RWPE1 (cell line): ENCODE measurements around the gene ADAMTS17.

Experiments used
- CTCF ChIA-PET: fragments of 350-600 bp; sonication (Branson Sonifier 250); formaldehyde crosslinking; extraction: SDS; loops from one replicate; lab custom pipeline; 2021; lab: Yijun Ruan, JAX
- POLR2A ChIA-PET: fragments of 400-600 bp; formaldehyde crosslinking; extraction: SDS; loops from one replicate; lab custom pipeline; 2020; ENCODE audit warnings: antibody characterized with exemption; ENCODE audit not compliant: low non-redundant PET; lab: Yijun Ruan, JAX
- DNase-seq: peaks from one replicate; pipeline ENCODE4 v3.0.0; 2012; ENCODE audit warnings: low spot score
- H3K27ac ChIP-seq: fragments of 450-650 bp; 2 replicates; pipeline ENCODE4 v1.5.1; 2017
- CTCF ChIP-seq: fragments of 450-650 bp; conservative IDR thresholded peaks from 2 replicates; pipeline ENCODE4 v1.5.1; 2017; ENCODE audit warnings: low read depth, mild to moderate bottlenecking

The ADAMTS17 gene

GRCh38 chr15:100114100-100114499 is 227.7 kb downstream of the ADAMTS17 start:
- POLR2A ChIA-PET: no interaction called here

GRCh38 chr15:100113351-100114080 is 228.3 kb downstream of the ADAMTS17 start:
- ChIA-PET CTCF (interaction anchor here (0.6 to 1.7 kb wide), 3 partner anchors 9 to 225 kb away, joined by 3 to 5 read pairs (median 3); no protein-coding TSS in a partner anchor), POLR2A (no interaction called here)
- no peak for DNase-seq
- H3K27ac ChIP-seq: no peak overlapping the region
- TF ChIP-seq CTCF: no peak

More at GRCh38 chr15:100114100-100114499, 227.7 kb downstream of the ADAMTS17 start:
- CTCF ChIA-PET: interaction anchor here (1.7 kb wide), 1 partner anchor 225 kb away, joined by 5 read pairs; no protein-coding TSS in a partner anchor
- no peak for TF ChIP-seq CTCF
- no peak for DNase-seq
- H3K27ac ChIP-seq: no peak overlapping the region

- POLR2A ChIA-PET: no interaction called here
- CTCF ChIA-PET: interaction anchor here (0.6 to 1.7 kb wide), 3 partner anchors 9 to 226 kb away, joined by 3 to 5 read pairs (median 3); no protein-coding TSS in a partner anchor
- peak overlapping the region; percentile 92; the same call in 1 of the 2 replicates for H3K27ac ChIP-seq
- no peak for DNase-seq
- no peak for TF ChIP-seq CTCF
These were observed 229.0 kb downstream of the ADAMTS17 start for GRCh38 chr15:100112636-100113305.

- DNase-seq: no peak
- ChIA-PET POLR2A (no interaction called here), CTCF (no interaction called here)
- H3K27ac ChIP-seq: peak overlapping the region; percentile 92
- no peak for TF ChIP-seq CTCF
These were observed 229.7 kb downstream of the ADAMTS17 start for GRCh38 chr15:100112061-100112420.

- no peak for TF ChIP-seq CTCF
- ChIA-PET POLR2A (interaction anchor here (0.5 kb wide), 1 partner anchor 29 kb away, joined by 4 read pairs; no protein-coding TSS in a partner anchor), CTCF (interaction anchor here (0.7 kb wide), 1 partner anchor 79 kb away, joined by 3 read pairs; no protein-coding TSS in a partner anchor)
- H3K27ac ChIP-seq: peak overlapping the region; percentile 92
- peak; percentile 87 for DNase-seq
These were observed 230.4 kb downstream of the ADAMTS17 start for GRCh38 chr15:100111125-100112060.
